Endodermal cell (in vitro differentiated cells): Measurements from ENCODE around the gene IQCF6. TPM values are rescaled to one million over a fixed set of nuclear protein-coding genes. Genes with fewer than 3 reads are reported as not detected.

Experiments
- DNase-seq: peaks from one replicate; pipeline ENCODE4 v3.0.0-alpha.2; 2017
- H3K27ac ChIP-seq: 2 replicates; pipeline ENCODE4 v1.5.1; 2013; ENCODE audit warnings: mild to moderate bottlenecking, low read depth, low read length, moderate library complexity
- H3K27me3 ChIP-seq: 2 replicates; pipeline ENCODE4 v1.6.1; 2013; ENCODE audit warnings: mild to moderate bottlenecking, low read length, moderate library complexity; ENCODE audit not compliant: insufficient read depth, control insufficient read depth, poor library complexity, severe bottlenecking
- H3K36me3 ChIP-seq: 2 replicates; pipeline ENCODE4 v1.7.0; 2013; ENCODE audit warnings: mild to moderate bottlenecking, low read length, moderate library complexity; ENCODE audit not compliant: control insufficient read depth, insufficient read depth
- H3K4me1 ChIP-seq: one replicate; pipeline ENCODE4 v1.7.0; 2013; ENCODE audit warnings: low read length; ENCODE audit not compliant: control insufficient read depth, insufficient read depth
- H3K4me3 ChIP-seq: 2 replicates; pipeline ENCODE4 v1.5.1; 2013; ENCODE audit warnings: mild to moderate bottlenecking, low read length, moderate library complexity
- H3K9ac ChIP-seq: 2 replicates; pipeline ENCODE4 v1.6.1; 2013; ENCODE audit warnings: mild to moderate bottlenecking, low read length, moderate library complexity; ENCODE audit not compliant: poor library complexity, severe bottlenecking; ENCODE audit errors: extremely low read depth
- H3K9me3 ChIP-seq: 2 replicates; pipeline ENCODE4 v1.6.1; 2013; ENCODE audit warnings: mild to moderate bottlenecking, low read length, moderate library complexity; ENCODE audit not compliant: control insufficient read depth
- H3K27ac Mint-ChIP-seq: 2 replicates; pipeline ENCODE4 v1.8.0; 2020; ENCODE audit warnings: mixed read lengths
- H3K27me3 Mint-ChIP-seq: 2 replicates; pipeline ENCODE4 v1.8.0; 2021; ENCODE audit warnings: mild to moderate bottlenecking, mixed read lengths; ENCODE audit not compliant: insufficient read depth
- H3K36me3 Mint-ChIP-seq: 2 replicates; pipeline ENCODE4 v1.8.0; 2020; ENCODE audit warnings: low read depth, mixed read lengths
- H3K4me1 Mint-ChIP-seq: 2 replicates; pipeline ENCODE4 v1.8.0; 2020; ENCODE audit warnings: mixed read lengths
- H3K4me3 Mint-ChIP-seq: 2 replicates; pipeline ENCODE4 v1.8.0; 2020; ENCODE audit warnings: mild to moderate bottlenecking, moderate library complexity, mixed read lengths
- H3K9me3 Mint-ChIP-seq: 2 replicates; pipeline ENCODE4 v1.8.0; 2020; ENCODE audit warnings: mild to moderate bottlenecking, mixed read lengths
- WGBS, 2 experiments: methylation state at CpG; one replicate each; pipeline versions ENCODE4 v1.1.5 to v1.1.7; 2013; ENCODE audit warnings: missing lambda C conversion rate in 2 of 2, mixed read lengths in 1 of 2; ENCODE audit not compliant: insufficient coverage in 1 of 2, insufficient read length in 1 of 2; 5-methylcytosine and 5-hydroxymethylcytosine counted together
- total RNA-seq, 2 donors: library from RNA; stranded (reverse); fragmentation: NEBNext Ultra II Directional in 1 of 2; extraction: Animal tissue kit (Norgen Biotek cat#: 25700) in 1 of 2; gene quantifications; 2 replicates in 1 of 2; 3 replicates in 1 of 2; pipeline ENCODE4 v1.2.1, GENCODE V29; 2021
- TF ChIP-seq, protein P1 (sequence below): fragments of 200-600 bp; sonication (generic); conservative IDR thresholded peaks from 2 replicates; pipeline ENCODE4 v1.5.0; 2021; ENCODE audit warnings: antibody characterized with exemption, mild to moderate bottlenecking

The IQCF6 gene
- total RNA-seq, 2 donors from 2014 or later, result not detected

DNA sequence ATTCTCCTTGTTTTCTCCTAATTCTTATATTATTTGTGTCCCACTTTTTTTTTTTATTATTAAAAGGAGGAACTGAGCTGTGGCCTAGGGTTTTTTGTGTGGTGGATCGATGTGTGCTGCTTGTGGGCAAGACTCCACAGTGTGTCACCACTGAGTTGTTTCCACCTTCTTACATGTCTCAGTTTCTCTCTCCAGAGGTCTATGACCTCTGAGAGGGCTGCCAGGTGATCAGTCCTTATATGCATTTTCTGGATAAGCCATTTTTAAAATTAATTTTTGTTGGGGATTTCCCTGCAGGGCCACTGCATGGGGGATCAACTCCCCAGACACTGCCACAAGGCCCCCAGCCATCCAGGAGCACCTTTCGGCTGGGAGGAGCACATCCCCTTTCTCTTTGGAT lies 27.8 kb downstream of the IQCF6 start:
- no peak for DNase-seq
- Histone ChIP-seq H3K9me3 (peaks cover 59% of the 10 kb centered on the region), H3K36me3 (no peaks in the 10 kb centered on the region), H3K9ac (no peak overlapping the region), H3K27me3 (no peaks in the 10 kb centered on the region), H3K27ac (no peak overlapping the region), H3K4me1 (peaks cover 5% of the 10 kb centered on the region), H3K4me3 (no peak overlapping the region)
- Mint-ChIP-seq H3K9me3 (peaks cover 62% of the 10 kb centered on the region), H3K27ac (no peak overlapping the region), H3K36me3 (no peaks in the 10 kb centered on the region), H3K4me3 (no peak overlapping the region), H3K4me1 (peaks cover 28% of the 10 kb centered on the region), H3K27me3 (no peaks in the 10 kb centered on the region)
- TF ChIP-seq, protein P1, sequence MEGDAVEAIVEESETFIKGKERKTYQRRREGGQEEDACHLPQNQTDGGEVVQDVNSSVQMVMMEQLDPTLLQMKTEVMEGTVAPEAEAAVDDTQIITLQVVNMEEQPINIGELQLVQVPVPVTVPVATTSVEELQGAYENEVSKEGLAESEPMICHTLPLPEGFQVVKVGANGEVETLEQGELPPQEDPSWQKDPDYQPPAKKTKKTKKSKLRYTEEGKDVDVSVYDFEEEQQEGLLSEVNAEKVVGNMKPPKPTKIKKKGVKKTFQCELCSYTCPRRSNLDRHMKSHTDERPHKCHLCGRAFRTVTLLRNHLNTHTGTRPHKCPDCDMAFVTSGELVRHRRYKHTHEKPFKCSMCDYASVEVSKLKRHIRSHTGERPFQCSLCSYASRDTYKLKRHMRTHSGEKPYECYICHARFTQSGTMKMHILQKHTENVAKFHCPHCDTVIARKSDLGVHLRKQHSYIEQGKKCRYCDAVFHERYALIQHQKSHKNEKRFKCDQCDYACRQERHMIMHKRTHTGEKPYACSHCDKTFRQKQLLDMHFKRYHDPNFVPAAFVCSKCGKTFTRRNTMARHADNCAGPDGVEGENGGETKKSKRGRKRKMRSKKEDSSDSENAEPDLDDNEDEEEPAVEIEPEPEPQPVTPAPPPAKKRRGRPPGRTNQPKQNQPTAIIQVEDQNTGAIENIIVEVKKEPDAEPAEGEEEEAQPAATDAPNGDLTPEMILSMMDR, result no peak
- 95% methylated on average over 2 of the region's 2 CpGs; no CpG with 5 or more reads in 1 of the 2 experiments for WGBS, 2 experiments

DNA sequence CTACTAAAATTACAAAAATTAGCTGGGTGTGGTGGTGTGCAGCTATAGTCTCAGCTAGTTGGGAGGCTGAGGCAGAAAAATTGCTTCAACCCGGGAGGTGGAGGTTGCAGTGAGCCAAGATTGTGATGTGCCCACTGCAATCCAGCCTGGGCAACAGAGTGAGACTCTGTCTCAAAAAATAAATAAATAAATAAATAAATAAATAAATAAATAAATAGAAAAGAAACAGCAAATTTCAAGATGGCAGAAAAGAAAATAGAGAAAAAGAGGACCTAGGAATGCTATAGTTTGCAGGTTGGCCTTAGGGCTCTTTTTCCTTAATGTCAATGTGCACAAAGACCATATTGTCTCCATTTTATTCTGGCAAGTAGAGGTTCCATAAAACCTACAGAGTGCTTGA lies 28.2 kb downstream of the IQCF6 start:
- peaks cover 62% of the 10 kb centered on the region for H3K9me3 Mint-ChIP-seq
- TF ChIP-seq, protein P1, result no peak
- no peak overlapping the region for H3K27ac ChIP-seq
- peaks cover 5% of the 10 kb centered on the region for H3K4me1 ChIP-seq
- H3K27me3 Mint-ChIP-seq, result no peaks in the 10 kb centered on the region
- H3K36me3 Mint-ChIP-seq, result no peaks in the 10 kb centered on the region
- H3K27ac Mint-ChIP-seq, result no peak overlapping the region
- no peak overlapping the region for H3K4me3 ChIP-seq
- peaks cover 28% of the 10 kb centered on the region for H3K4me1 Mint-ChIP-seq
- H3K4me3 Mint-ChIP-seq, result no peak overlapping the region
- H3K27me3 ChIP-seq, result no peaks in the 10 kb centered on the region
- no peak for DNase-seq
- H3K9me3 ChIP-seq, result peaks cover 55% of the 10 kb centered on the region
- H3K36me3 ChIP-seq, result no peaks in the 10 kb centered on the region
- no peak overlapping the region for H3K9ac ChIP-seq
- WGBS, 2 experiments, result 83 to 100% methylated on average over 1 of the region's 1 CpG

DNA sequence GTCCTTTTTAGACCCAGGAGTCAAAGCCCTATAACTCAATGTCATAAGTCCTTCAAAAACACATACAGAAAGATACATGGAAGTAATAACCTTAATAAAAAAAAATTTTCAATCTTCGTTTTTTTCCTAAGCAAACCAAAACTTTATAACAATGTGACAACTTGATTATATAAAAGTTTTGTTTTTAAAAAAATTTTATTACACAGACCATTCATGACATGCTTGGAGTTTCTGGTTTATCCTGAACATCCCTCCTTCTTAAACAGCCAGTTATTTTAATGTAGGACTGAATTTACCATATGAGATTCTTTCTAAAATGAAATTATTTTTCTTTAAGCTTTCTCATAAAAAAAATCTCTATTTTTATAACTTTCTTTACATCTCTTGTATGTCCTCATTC lies 30.7 kb downstream of the IQCF6 start:
- no peak for DNase-seq
- Histone ChIP-seq H3K4me3 (no peak overlapping the region), H3K9me3 (peaks cover 42% of the 10 kb centered on the region), H3K36me3 (no peaks in the 10 kb centered on the region), H3K27ac (no peak overlapping the region), H3K27me3 (no peaks in the 10 kb centered on the region), H3K4me1 (peaks cover 5% of the 10 kb centered on the region), H3K9ac (no peak overlapping the region)
- no CpG with 5 or more reads among the region's 1 CpG for WGBS, 2 experiments
- TF ChIP-seq, protein P1, result no peak
- H3K4me3 Mint-ChIP-seq, result no peak overlapping the region
- no peak overlapping the region for H3K27ac Mint-ChIP-seq
- H3K36me3 Mint-ChIP-seq, result no peaks in the 10 kb centered on the region
- peaks cover 57% of the 10 kb centered on the region for H3K9me3 Mint-ChIP-seq
- H3K4me1 Mint-ChIP-seq, result peaks cover 19% of the 10 kb centered on the region
- H3K27me3 Mint-ChIP-seq, result no peaks in the 10 kb centered on the region
